IMR-90 (cell line): ENCODE data around the gene ST7. TPM values are rescaled to one million over a fixed set of nuclear protein-coding genes. Genes with fewer than 3 reads are reported as not detected.
A peak's percentile ranks its signal among the peaks of the same experiment; 100 is the strongest.

ENCODE experiments used
- ATAC-seq: fragments of 200-7000 bp; cut with Tn5 transposase; 2 replicates; pipeline ENCODE4 v1.9.1; 2020; ENCODE audit warnings: low read depth, mild to moderate bottlenecking, moderate library complexity
- BruUV-seq: library from RNA; stranded (reverse); fragments of 400-500 nt; replicated peaks from 2 replicates; lab custom pipeline; 2021; lab: Mats Ljungman, UMichigan
- CTCF ChIA-PET: fragments of 300-600 bp; formaldehyde crosslinking; extraction: SDS; loops from one replicate; lab custom pipeline; 2021; ENCODE audit warnings: antibody characterized with exemption; lab: Yijun Ruan, JAX
- POLR2A ChIA-PET: fragments of 300-600 bp; sonication (Branson Sonifier 250); formaldehyde crosslinking; loops from one replicate; lab custom pipeline; 2022; ENCODE audit warnings: antibody characterized with exemption; ENCODE audit not compliant: unreplicated experiment; lab: Charles Lee
- DNase-seq: peaks from one replicate; pipeline ENCODE4 v3.0.0; 2013
- H2AFZ ChIP-seq: replicated peaks from 2 replicates; pipeline ENCODE3; 2013; ENCODE audit warnings: low read length, mild to moderate bottlenecking; ENCODE audit not compliant: poor library complexity
- H2AK5ac ChIP-seq: 2 replicates; pipeline ENCODE4 v1.6.1; 2013; ENCODE audit warnings: low read depth, low read length, inconsistent platforms
- H2AK9ac ChIP-seq: replicated peaks from 2 replicates; pipeline ENCODE3; 2013; ENCODE audit warnings: mild to moderate bottlenecking, low read depth, low read length, moderate library complexity; ENCODE audit not compliant: poor library complexity
- H2BK120ac ChIP-seq: 2 replicates; pipeline ENCODE4 v1.6.1; 2013; ENCODE audit warnings: low read depth, low read length, inconsistent platforms
- H2BK15ac ChIP-seq: 3 replicates; pipeline ENCODE4 v1.6.1; 2013; ENCODE audit warnings: low read depth, low read length, inconsistent platforms
- H2BK20ac ChIP-seq: 2 replicates; pipeline ENCODE4 v1.6.1; 2013; ENCODE audit warnings: low read depth, mild to moderate bottlenecking, inconsistent platforms, low read length, moderate library complexity
- H2BK5ac ChIP-seq: 2 replicates; pipeline ENCODE4 v1.6.1; 2013; ENCODE audit warnings: mild to moderate bottlenecking, low read depth, low read length, inconsistent platforms; ENCODE audit not compliant: poor library complexity, severe bottlenecking
- H3K14ac ChIP-seq: replicated peaks from 2 replicates; pipeline ENCODE4 v1.6.1; 2013; ENCODE audit warnings: low read depth, low read length, inconsistent platforms
- H3K18ac ChIP-seq: 2 replicates; pipeline ENCODE4 v1.6.1; 2013; ENCODE audit warnings: low read depth, low read length, control low read depth
- H3K23ac ChIP-seq: 2 replicates; pipeline ENCODE4 v1.6.1; 2013; ENCODE audit warnings: low read depth, low read length, inconsistent platforms
- H3K27ac ChIP-seq: 2 replicates; pipeline ENCODE4 v1.5.1; 2013; ENCODE audit warnings: mild to moderate bottlenecking, control low read depth, low read length; ENCODE audit not compliant: insufficient read depth
- H3K27me3 ChIP-seq: 2 replicates; pipeline ENCODE4 v1.6.1; 2013; ENCODE audit warnings: low read length; ENCODE audit not compliant: control insufficient read depth, insufficient read depth
- H3K36me3 ChIP-seq: 2 replicates; pipeline ENCODE4 v1.6.1; 2013; ENCODE audit warnings: low read length, mixed read lengths; ENCODE audit not compliant: control insufficient read depth, insufficient read depth
- H3K4ac ChIP-seq: 2 replicates; pipeline ENCODE4 v1.6.1; 2013; ENCODE audit warnings: low read depth, low read length, inconsistent platforms
- H3K4me1 ChIP-seq: 2 replicates; pipeline ENCODE4 v1.6.1; 2013; ENCODE audit warnings: low read length, mixed read lengths; ENCODE audit not compliant: control insufficient read depth, insufficient read depth
- H3K4me2 ChIP-seq: 2 replicates; pipeline ENCODE4 v1.6.1; 2013; ENCODE audit warnings: low read depth, mild to moderate bottlenecking, control low read depth, low read length, moderate library complexity
- H3K4me3 ChIP-seq: 2 replicates; pipeline ENCODE4 v1.5.1; 2013; ENCODE audit warnings: low read depth, mild to moderate bottlenecking, control low read depth, low read length, moderate library complexity; ENCODE audit not compliant: insufficient read depth
- H3K56ac ChIP-seq: 2 replicates; pipeline ENCODE4 v1.6.1; 2013; ENCODE audit warnings: low read length, inconsistent platforms; ENCODE audit not compliant: insufficient read depth; ENCODE audit errors: extremely low read depth
- H3K79me1 ChIP-seq, 2 experiments: 2 replicates each; pipeline ENCODE4 v1.6.1; 2013; ENCODE audit warnings: low read length in 2 of 2, inconsistent platforms in 1 of 2, low read depth in 1 of 2
- H3K9ac ChIP-seq: 2 replicates; pipeline ENCODE4 v1.6.1; 2013; ENCODE audit warnings: low read depth, low read length, control low read depth
- H3K9me1 ChIP-seq: 2 replicates; pipeline ENCODE4 v1.6.1; 2013; ENCODE audit warnings: low read length, inconsistent platforms; ENCODE audit not compliant: insufficient read depth
- H3K9me3 ChIP-seq: 2 replicates; pipeline ENCODE4 v1.6.1; 2013; ENCODE audit warnings: low read length; ENCODE audit not compliant: control insufficient read depth, insufficient read depth
- H4K20me1 ChIP-seq: 2 replicates; pipeline ENCODE4 v1.6.1; 2013; ENCODE audit warnings: low read length, inconsistent platforms; ENCODE audit not compliant: insufficient read depth
- H4K5ac ChIP-seq: 2 replicates; pipeline ENCODE4 v1.6.1; 2013; ENCODE audit warnings: mild to moderate bottlenecking, low read depth, low read length, control low read depth
- H4K8ac ChIP-seq, 2 experiments: 2 replicates each; pipeline ENCODE4 v1.6.1; 2013; ENCODE audit warnings: low read depth in 2 of 2, low read length in 2 of 2, control low read depth in 1 of 2, inconsistent platforms in 1 of 2
- H4K91ac ChIP-seq: 2 replicates; pipeline ENCODE4 v1.6.1; 2013; ENCODE audit warnings: low read depth, low read length, inconsistent platforms; ENCODE audit not compliant: insufficient read depth
- BHLHE40 ChIP-seq: fragments of 150-350 bp; IDR thresholded peaks from 2 replicates; pipeline ENCODE4 v1.6.1; 2016; ENCODE audit warnings: mild to moderate bottlenecking, low read depth, low read length
- CHD1 ChIP-seq: IDR thresholded peaks from 2 replicates; pipeline ENCODE4 v1.6.1; 2012; ENCODE audit warnings: low read depth, low read length, improper control_type of control experiment
- MAZ ChIP-seq: IDR thresholded peaks from 2 replicates; pipeline ENCODE4 v1.6.1; 2012; ENCODE audit warnings: low read depth, mild to moderate bottlenecking, low read length, improper control_type of control experiment, moderate library complexity, borderline replicate concordance
- MXI1 ChIP-seq: IDR thresholded peaks from 2 replicates; pipeline ENCODE4 v1.6.1; 2012; ENCODE audit warnings: low read depth, mild to moderate bottlenecking, low read length, moderate library complexity, borderline replicate concordance
- POLR2A ChIP-seq: IDR thresholded peaks from 2 replicates; pipeline ENCODE4 v1.6.1; 2012; ENCODE audit warnings: mild to moderate bottlenecking, low read depth, low read length
- RCOR1 ChIP-seq: IDR thresholded peaks from 2 replicates; pipeline ENCODE4 v1.6.1; 2012; ENCODE audit warnings: mild to moderate bottlenecking, low read length, improper control_type of control experiment; ENCODE audit not compliant: insufficient replicate concordance
- USF2 ChIP-seq: fragments of 150-350 bp; IDR thresholded peaks from 2 replicates; pipeline ENCODE4 v1.6.1; 2017; ENCODE audit warnings: mild to moderate bottlenecking, antibody characterized with exemption, low read length, low read depth
- WGBS, 2 experiments: methylation state at CpG; one replicate each; pipeline versions ENCODE4 v1.1.5 to v1.1.7; 2013; ENCODE audit warnings: missing lambda C conversion rate in 2 of 2; ENCODE audit not compliant: insufficient read length in 1 of 2; ENCODE audit errors: extremely low coverage in 2 of 2; 5-methylcytosine and 5-hydroxymethylcytosine counted together
- dilution Hi-C: fragments of 300-500 bp; cut with HindIII; formaldehyde crosslinking; loops from one replicate; pipeline ENCODE4 v1.14.3; 2018; ENCODE audit warnings: low sequenced_read_pairs; ENCODE audit not compliant: unreplicated experiment
- in situ Hi-C: fragments of 300-500 bp; cut with MboI; formaldehyde crosslinking; loops from 3 replicates; pipeline ENCODE4 v1.14.3; 2019; ENCODE audit warnings: low sequenced_read_pairs, inconsistent platforms, mixed read lengths
- intact Hi-C: fragments of 100-400 bp; cut with micrococcal nuclease; formaldehyde crosslinking; loops from 2 replicates; pipeline ENCODE4 v1.10.0; 2022
- polyA plus RNA-seq, 3 experiments: library from polyadenylated mRNA; depleted of rRNA; stranded (reverse); fragments of >200 nt; gene quantifications; 2 replicates each; pipeline ENCODE4 v1.2.3, GENCODE V29; 2012; ENCODE audit warnings: low replicate concordance in 1 of 3
- total RNA-seq: library from RNA; depleted of rRNA; stranded (reverse); fragments of >200 nt; gene quantifications from 2 replicates; pipeline ENCODE4 v1.2.3, GENCODE V29; 2012
- TF ChIP-seq, protein P1 (sequence below): conservative IDR thresholded peaks from 2 replicates; pipeline ENCODE4 v1.5.1; 2012; ENCODE audit warnings: mild to moderate bottlenecking, low read depth, low read length, improper control_type of control experiment

Gene ST7
- total and polyA plus RNA-seq, 2 of the 4 experiments (the other 2 are of a cell fraction) = 18.6 to 26.0 TPM

GRCh38 chr7:117094457-117094856 is 141.2 kb downstream of the ST7 start:
- Histone ChIP-seq H2AK5ac (no peak overlapping the region), H2BK120ac (no peak overlapping the region), H3K56ac (no peak overlapping the region), H2AK9ac (no peak overlapping the region), H2BK5ac (no peak overlapping the region), H3K36me3 (no peaks in the 10 kb centered on the region), H3K4ac (no peak overlapping the region), H4K8ac (no peak overlapping the region), H3K4me1 (peaks cover 5% of the 10 kb centered on the region), H2AFZ (no peak overlapping the region), H3K9me1 (peaks cover 14% of the 10 kb centered on the region), H3K23ac (0 out of 2 replicates have a peak overlapping the region, but pooled peaks have one; percentile 32), H3K27me3 (no peaks in the 10 kb centered on the region), H4K20me1 (peaks cover 6% of the 10 kb centered on the region), H4K91ac (no peak overlapping the region), H3K9me3 (no peaks in the 10 kb centered on the region), H4K5ac (no peak overlapping the region), H3K27ac (no peak overlapping the region), H2BK15ac (no peak overlapping the region), H3K9ac (no peak overlapping the region), H3K14ac (no peak overlapping the region), H3K4me3 (no peak overlapping the region), H3K18ac (no peak overlapping the region), H3K4me2 (no peak overlapping the region), H3K79me1 (peaks cover 25 to 35% of the 10 kb centered on the region in 2 experiments), H2BK20ac (no peak overlapping the region)
- 100% methylated on average over 1 of the region's 3 CpGs; no CpG with 5 or more reads in 1 of the 2 experiments for WGBS, 2 experiments
- in situ Hi-C loops = no loop called here
- ATAC-seq (no peak), DNase-seq (no peak)
- ChIA-PET POLR2A (no interaction called here), CTCF (no interaction called here)
- dilution Hi-C loops = no loop called here
- TF ChIP-seq POLR2A (no peak), BHLHE40 (no peak), CHD1 (no peak), USF2 (no peak), RCOR1 (no peak), MXI1 (no peak), MAZ (no peak)
- TF ChIP-seq, protein P1, sequence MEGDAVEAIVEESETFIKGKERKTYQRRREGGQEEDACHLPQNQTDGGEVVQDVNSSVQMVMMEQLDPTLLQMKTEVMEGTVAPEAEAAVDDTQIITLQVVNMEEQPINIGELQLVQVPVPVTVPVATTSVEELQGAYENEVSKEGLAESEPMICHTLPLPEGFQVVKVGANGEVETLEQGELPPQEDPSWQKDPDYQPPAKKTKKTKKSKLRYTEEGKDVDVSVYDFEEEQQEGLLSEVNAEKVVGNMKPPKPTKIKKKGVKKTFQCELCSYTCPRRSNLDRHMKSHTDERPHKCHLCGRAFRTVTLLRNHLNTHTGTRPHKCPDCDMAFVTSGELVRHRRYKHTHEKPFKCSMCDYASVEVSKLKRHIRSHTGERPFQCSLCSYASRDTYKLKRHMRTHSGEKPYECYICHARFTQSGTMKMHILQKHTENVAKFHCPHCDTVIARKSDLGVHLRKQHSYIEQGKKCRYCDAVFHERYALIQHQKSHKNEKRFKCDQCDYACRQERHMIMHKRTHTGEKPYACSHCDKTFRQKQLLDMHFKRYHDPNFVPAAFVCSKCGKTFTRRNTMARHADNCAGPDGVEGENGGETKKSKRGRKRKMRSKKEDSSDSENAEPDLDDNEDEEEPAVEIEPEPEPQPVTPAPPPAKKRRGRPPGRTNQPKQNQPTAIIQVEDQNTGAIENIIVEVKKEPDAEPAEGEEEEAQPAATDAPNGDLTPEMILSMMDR = no peak
- intact Hi-C loops = no loop called here
- no TSS peak for BruUV-seq
